Urothelium cell line (cell line): ENCODE measurements around the gene RALGPS1.
A peak's percentile ranks its signal among the peaks of the same experiment; 100 is the strongest.

Experiments
- DNase-seq: peaks from one replicate; pipeline ENCODE4 v3.0.0; 2011; ENCODE audit warnings: low spot score, mixed read lengths
- FAIRE-seq: peaks from 2 replicates; lab custom pipeline; 2011; peaks lifted over from hg19 to GRCh38; lab: Jason Lieb, UNC

The RALGPS1 gene

GRCh38 chr9:127181595-127182190, 267.1 kb downstream of the RALGPS1 start:
- no peak for FAIRE-seq

GRCh38 chr9:127182901-127183746, 268.5 kb downstream of the RALGPS1 start:
- FAIRE-seq (no peak), DNase-seq (no peak)

More at GRCh38 chr9:127181595-127182190, 267.1 kb downstream of the RALGPS1 start:
- DNase-seq, result no peak

GRCh38 chr9:127183814-127184582, 269.4 kb downstream of the RALGPS1 start:
- no peak for DNase-seq

GRCh38 chr9:127184641-127185040, 270.1 kb downstream of the RALGPS1 start:
- FAIRE-seq, result no peak
- no peak for DNase-seq

More at GRCh38 chr9:127183814-127184582, 269.4 kb downstream of the RALGPS1 start:
- FAIRE-seq, result no peak

GRCh38 chr9:127185181-127185580, 270.6 kb downstream of the RALGPS1 start:
- FAIRE-seq (no peak), DNase-seq (no peak)

- FAIRE-seq (no peak), DNase-seq (no peak)
These were observed 271.6 kb downstream of the RALGPS1 start for GRCh38 chr9:127185931-127186781.

GRCh38 chr9:127186806-127187205, 272.2 kb downstream of the RALGPS1 start:
- DNase-seq (no peak), FAIRE-seq (no peak)

- FAIRE-seq (no peak), DNase-seq (peak; percentile 66)
These were observed 272.8 kb downstream of the RALGPS1 start for GRCh38 chr9:127187231-127187956.

GRCh38 chr9:127188396-127188795, 273.8 kb downstream of the RALGPS1 start:
- FAIRE-seq (no peak), DNase-seq (no peak)

- no peak for FAIRE-seq
These were observed 275.0 kb downstream of the RALGPS1 start for GRCh38 chr9:127189628-127190027.

GRCh38 chr9:127192744-127193143, 278.2 kb downstream of the RALGPS1 start:
- DNase-seq, result no peak
- no peak for FAIRE-seq

More at GRCh38 chr9:127189628-127190027, 275.0 kb downstream of the RALGPS1 start:
- DNase-seq, result no peak

- DNase-seq, result no peak
- no peak for FAIRE-seq
These were observed 278.9 kb downstream of the RALGPS1 start for GRCh38 chr9:127193483-127193882.

- DNase-seq (peak; percentile 67), FAIRE-seq (no peak)
These were observed 280.5 kb downstream of the RALGPS1 start for GRCh38 chr9:127194881-127195713.

GRCh38 chr9:127195976-127196825, 281.6 kb downstream of the RALGPS1 start:
- DNase-seq (no peak), FAIRE-seq (no peak)

GRCh38 chr9:127196826-127197145, 282.2 kb downstream of the RALGPS1 start:
- DNase-seq (no peak), FAIRE-seq (no peak)

GRCh38 chr9:127197186-127197860, 282.7 kb downstream of the RALGPS1 start:
- DNase-seq, result no peak
- no peak for FAIRE-seq

- FAIRE-seq, result no peak
- no peak for DNase-seq
These were observed 283.4 kb downstream of the RALGPS1 start for GRCh38 chr9:127197861-127198430.
